ENCODE measurements around the gene MTA1. TPM values are rescaled to one million over a fixed set of nuclear protein-coding genes. Genes with fewer than 3 reads are reported as not detected.
A peak's percentile ranks its signal among the peaks of the same experiment; 100 is the strongest.

The MTA1 gene
- total and polyA plus RNA-seq, 10 of the 15 experiments (the other 5 are each of a cell fraction or from before 2014, with no cell fraction given), result 0.14 to 162 (median 30.6) TPM

GRCh38 chr14:105388976-105389375, 30.7 kb upstream of the MTA1 start:
- Histone ChIP-seq H3K27ac (ENCODE audit: control insufficient read depth, insufficient read depth) (no peak overlapping the region), H2AFZ (ENCODE audit: control insufficient read depth, low read depth, low read length) (no peak overlapping the region), H4K20me1 (ENCODE audit: control insufficient read depth, insufficient read depth) (no peaks in the 10 kb centered on the region), H3K4me2 (ENCODE audit: control insufficient read depth, insufficient read depth) (no peak overlapping the region), H3K9me3 (replicated peaks; ENCODE audit: control insufficient read depth, insufficient read depth, low read length) (no peaks in the 10 kb centered on the region), H3K27me3 (replicated peaks in 1 of 2; ENCODE audit: control insufficient read depth in 2 of 2, insufficient read depth in 2 of 2, low read length in 1 of 2) (no peaks in the 10 kb centered on the region), H3K4me1 (ENCODE audit: control insufficient read depth, insufficient read depth, low read length) (no peaks in the 10 kb centered on the region), H3K79me2 (ENCODE audit: control insufficient read depth, insufficient read depth, low read length) (no peaks in the 10 kb centered on the region), H3K36me3 (ENCODE audit: control insufficient read depth in 2 of 2, insufficient read depth in 2 of 2, low read length in 1 of 2) (no peaks in the 10 kb centered on the region; a peak in 1 of 4 replicates), H3K9ac (ENCODE audit: control insufficient read depth, insufficient read depth, low read length) (no peak overlapping the region), H3K4me3 (no peak overlapping the region)
- intact Hi-C loops (cut with micrococcal nuclease; ENCODE audit: unreplicated experiment), result no loop called here
- ChIA-PET CTCF (interaction anchor here (1.1 to 1.3 kb wide), 2 partner anchors 18 to 101 kb away, joined by 4 read pairs; no protein-coding TSS in a partner anchor), RAD21 (ENCODE audit: unreplicated experiment) (interaction anchor here (1.6 kb wide), 1 partner anchor 92 kb away, joined by 3 read pairs; no protein-coding TSS in a partner anchor), SMC1A (ENCODE audit: uncharacterized antibody, unreplicated experiment) (no interaction called here), POLR2A (no interaction called here)
- FAIRE-seq (no peak), DNase-seq (ENCODE audit: low read depth, low spot score) (no peak), ATAC-seq (no peak)
- no TSS peak for BruUV-seq (replicated peaks)
- TF ChIP-seq ESRRA (IDR thresholded peaks at IDR 0.05; ENCODE audit: low read length) (no peak), NBN (IDR thresholded peaks at IDR 0.05) (no peak), IKZF1 (conservative IDR thresholded peaks at IDR 0.05) (no peak), IKZF2 (IDR thresholded peaks at IDR 0.05) (no peak), POLR2A (IDR thresholded peaks at IDR 0.05; ENCODE audit: low read depth, low read length) (0 out of 2 replicates have a peak, but pooled peaks have one; percentile 28), BMI1 (IDR thresholded peaks at IDR 0.05; ENCODE audit: borderline replicate concordance) (no peak), NFIC (IDR thresholded peaks at IDR 0.05; ENCODE audit: low read depth, low read length) (no peak), YY1 (IDR thresholded peaks at IDR 0.05; ENCODE audit: low read depth, low read length) (no peak)
- whole genome bisulfite sequencing (ENCODE audit: insufficient coverage, insufficient replicate concordance, low lambda C conversion rate, missing lambda C conversion rate), result 68% methylated on average over 16 of the region's 16 CpGs
- in situ Hi-C loops (cut with MboI), result no loop called here

- Histone ChIP-seq H3K36me3 (ENCODE audit: control insufficient read depth in 2 of 2, insufficient read depth in 2 of 2, low read length in 1 of 2) (no peaks in the 10 kb centered on the region; a peak in 1 of 4 replicates), H2AFZ (ENCODE audit: control insufficient read depth, low read depth, low read length) (no peak overlapping the region), H3K4me3 (no peak overlapping the region), H4K20me1 (ENCODE audit: control insufficient read depth, insufficient read depth) (no peaks in the 10 kb centered on the region), H3K9ac (ENCODE audit: control insufficient read depth, insufficient read depth, low read length) (no peak overlapping the region), H3K4me2 (ENCODE audit: control insufficient read depth, insufficient read depth) (no peak overlapping the region), H3K27ac (ENCODE audit: control insufficient read depth, insufficient read depth) (no peak overlapping the region), H3K9me3 (replicated peaks; ENCODE audit: control insufficient read depth, insufficient read depth, low read length) (no peaks in the 10 kb centered on the region), H3K27me3 (replicated peaks in 1 of 2; ENCODE audit: control insufficient read depth in 2 of 2, insufficient read depth in 2 of 2, low read length in 1 of 2) (no peaks in the 10 kb centered on the region), H3K4me1 (ENCODE audit: control insufficient read depth, insufficient read depth, low read length) (no peaks in the 10 kb centered on the region), H3K79me2 (ENCODE audit: control insufficient read depth, insufficient read depth, low read length) (no peaks in the 10 kb centered on the region)
- in situ Hi-C loops (cut with MboI) (no loop called here), intact Hi-C loops (cut with micrococcal nuclease; ENCODE audit: unreplicated experiment) (no loop called here)
- FAIRE-seq (no peak), DNase-seq (ENCODE audit: low read depth, low spot score) (no peak), ATAC-seq (no peak; the same call in 2 of the 3 replicates)
- SMC1A ChIA-PET (ENCODE audit: uncharacterized antibody, unreplicated experiment), result interaction anchor here (0.7 kb wide), 1 partner anchor 1182 kb away, joined by 3 read pairs; no protein-coding TSS in a partner anchor
- CTCF ChIA-PET, result interaction anchor here (1.1 to 1.3 kb wide), 3 partner anchors 14 to 100 kb away, joined by 3 to 4 read pairs (median 4); no protein-coding TSS in a partner anchor
- POLR2A ChIA-PET, result no interaction called here
- RAD21 ChIA-PET (ENCODE audit: unreplicated experiment), result interaction anchor here (1.6 kb wide), 1 partner anchor 91 kb away, joined by 3 read pairs; no protein-coding TSS in a partner anchor
- BruUV-seq (replicated peaks), result no TSS peak
- 75% methylated on average over 10 of the region's 12 CpGs for WGBS (ENCODE audit: insufficient coverage, insufficient replicate concordance, low lambda C conversion rate, missing lambda C conversion rate)
- no peak for TF ChIP-seq MYB (IDR thresholded peaks at IDR 0.05; ENCODE audit: borderline replicate concordance, low read depth, low read length)
- no peak for TF ChIP-seq SMARCA5 (IDR thresholded peaks at IDR 0.05)
- TF ChIP-seq WRNIP1 (IDR thresholded peaks at IDR 0.05; ENCODE audit: borderline replicate concordance, low read depth, low read length), result no peak
- TF ChIP-seq REST (IDR thresholded peaks at IDR 0.05; ENCODE audit: low read depth, low read length), result no peak
- TF ChIP-seq SP1 (IDR thresholded peaks at IDR 0.05; ENCODE audit: low read depth, low read length), result no peak
- TF ChIP-seq TCF3 (IDR thresholded peaks at IDR 0.05; ENCODE audit: borderline replicate concordance, insufficient read depth, low read depth, low read length), result no peak
- TF ChIP-seq MTA3 (IDR thresholded peaks at IDR 0.05; ENCODE audit: borderline replicate concordance, low read length), result no peak
- TF ChIP-seq EZH2 (IDR thresholded peaks at IDR 0.05; ENCODE audit: borderline replicate concordance, control insufficient read depth, low read depth, low read length), result no peak
- TF ChIP-seq STAT3 (IDR thresholded peaks at IDR 0.05; ENCODE audit: low read depth, low read length), result no peak
- TF ChIP-seq NFIC (IDR thresholded peaks at IDR 0.05; ENCODE audit: low read depth, low read length), result no peak
These were observed 30.1 kb upstream of the MTA1 start for GRCh38 chr14:105389534-105389933.
